DND-41 (cell line): ENCODE results near the gene KLKB1.

Experiments used
- ATAC-seq: fragments of 200-7000 bp; cut with Tn5 transposase; 3 replicates; pipeline ENCODE4 v1.9.1; 2021; ENCODE audit warnings: low read depth; ENCODE audit not compliant: insufficient read depth
- DNase-seq: peaks from one replicate; pipeline ENCODE4 v3.0.0-alpha.2; 2020
- H2AFZ ChIP-seq: 2 replicates; pipeline ENCODE4 v1.6.0; 2012; ENCODE audit warnings: low read depth, low read length
- H3K27ac ChIP-seq: 2 replicates; pipeline ENCODE4 v1.5.1; 2012; ENCODE audit warnings: low read length, inconsistent platforms
- H3K27me3 ChIP-seq: fragments of 200-600 bp; sonication (generic); 2 replicates; pipeline ENCODE4 v1.6.0; 2012; ENCODE audit warnings: low read length, mild to moderate bottlenecking, inconsistent platforms; ENCODE audit not compliant: insufficient read depth, poor library complexity
- H3K36me3 ChIP-seq: 2 replicates; pipeline ENCODE4 v1.5.1; 2012; ENCODE audit warnings: low read length, inconsistent platforms; ENCODE audit not compliant: insufficient read depth
- H3K4me1 ChIP-seq: 2 replicates; pipeline ENCODE4 v1.5.1; 2012; ENCODE audit warnings: mild to moderate bottlenecking, low read length; ENCODE audit not compliant: insufficient read depth
- H3K4me2 ChIP-seq: 2 replicates; pipeline ENCODE4 v1.6.0; 2012; ENCODE audit warnings: mild to moderate bottlenecking, moderate library complexity, low read length, inconsistent platforms; ENCODE audit not compliant: insufficient read depth
- H3K4me3 ChIP-seq, 2 experiments: fragments of 200-600 bp in 1 of 2; shearing (Covaris generic) in 1 of 2; 2 replicates each; pipeline ENCODE4 v1.5.1; 2012 to 2016; ENCODE audit warnings: inconsistent platforms in 2 of 2, low read length in 2 of 2, mild to moderate bottlenecking in 2 of 2, low read depth in 1 of 2, moderate library complexity in 1 of 2
- H3K79me2 ChIP-seq: 2 replicates; pipeline ENCODE4 v1.6.0; 2012; ENCODE audit warnings: low read length, inconsistent platforms; ENCODE audit not compliant: insufficient read depth
- H3K9ac ChIP-seq: 2 replicates; pipeline ENCODE4 v1.6.0; 2012; ENCODE audit warnings: low read depth, mild to moderate bottlenecking, inconsistent platforms, low read length, moderate library complexity
- H3K9me3 ChIP-seq: 2 replicates; pipeline ENCODE4 v1.5.1; 2012; ENCODE audit warnings: low read length, moderate library complexity, mild to moderate bottlenecking, inconsistent platforms; ENCODE audit not compliant: insufficient read depth, severe bottlenecking
- H4K20me1 ChIP-seq: 2 replicates; pipeline ENCODE4 v1.6.0; 2012; ENCODE audit warnings: low read length; ENCODE audit not compliant: insufficient read depth
- EZH2 ChIP-seq: IDR thresholded peaks from 3 replicates; pipeline ENCODE4 v1.6.1; 2012; ENCODE audit warnings: borderline replicate concordance, low read depth, mild to moderate bottlenecking, moderate library complexity, low read length, inconsistent platforms; ENCODE audit not compliant: severe bottlenecking
- TF ChIP-seq, protein P1 (sequence below): IDR thresholded peaks from 2 replicates; pipeline ENCODE4 v1.5.1; 2012; ENCODE audit warnings: borderline replicate concordance, low read length, moderate library complexity, mild to moderate bottlenecking; ENCODE audit not compliant: poor library complexity, severe bottlenecking; ENCODE audit errors: extremely low read depth

Gene KLKB1

GRCh38 chr4:186283311-186283710, 56.0 kb downstream of the KLKB1 start:
- Histone ChIP-seq H3K9me3 (no peaks in the 10 kb centered on the region), H4K20me1 (no peaks in the 10 kb centered on the region), H3K79me2 (no peaks in the 10 kb centered on the region), H3K4me2 (no peak overlapping the region), H3K27me3 (no peaks in the 10 kb centered on the region), H3K36me3 (no peaks in the 10 kb centered on the region), H3K27ac (no peak overlapping the region), H2AFZ (no peak overlapping the region), H3K4me3 (no peak overlapping the region), H3K9ac (no peak overlapping the region), H3K4me1 (no peaks in the 10 kb centered on the region)
- TF ChIP-seq, protein P1, sequence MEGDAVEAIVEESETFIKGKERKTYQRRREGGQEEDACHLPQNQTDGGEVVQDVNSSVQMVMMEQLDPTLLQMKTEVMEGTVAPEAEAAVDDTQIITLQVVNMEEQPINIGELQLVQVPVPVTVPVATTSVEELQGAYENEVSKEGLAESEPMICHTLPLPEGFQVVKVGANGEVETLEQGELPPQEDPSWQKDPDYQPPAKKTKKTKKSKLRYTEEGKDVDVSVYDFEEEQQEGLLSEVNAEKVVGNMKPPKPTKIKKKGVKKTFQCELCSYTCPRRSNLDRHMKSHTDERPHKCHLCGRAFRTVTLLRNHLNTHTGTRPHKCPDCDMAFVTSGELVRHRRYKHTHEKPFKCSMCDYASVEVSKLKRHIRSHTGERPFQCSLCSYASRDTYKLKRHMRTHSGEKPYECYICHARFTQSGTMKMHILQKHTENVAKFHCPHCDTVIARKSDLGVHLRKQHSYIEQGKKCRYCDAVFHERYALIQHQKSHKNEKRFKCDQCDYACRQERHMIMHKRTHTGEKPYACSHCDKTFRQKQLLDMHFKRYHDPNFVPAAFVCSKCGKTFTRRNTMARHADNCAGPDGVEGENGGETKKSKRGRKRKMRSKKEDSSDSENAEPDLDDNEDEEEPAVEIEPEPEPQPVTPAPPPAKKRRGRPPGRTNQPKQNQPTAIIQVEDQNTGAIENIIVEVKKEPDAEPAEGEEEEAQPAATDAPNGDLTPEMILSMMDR = no peak
- no peak for TF ChIP-seq EZH2
- ATAC-seq (no peak), DNase-seq (no peak)

GRCh38 chr4:186285147-186285546, 57.8 kb downstream of the KLKB1 start:
- no peak for TF ChIP-seq EZH2
- TF ChIP-seq, protein P1 = no peak
- DNase-seq (no peak), ATAC-seq (no peak)
- Histone ChIP-seq H3K4me3 (no peak overlapping the region), H3K4me1 (no peaks in the 10 kb centered on the region), H3K9me3 (no peaks in the 10 kb centered on the region), H2AFZ (no peak overlapping the region), H3K27me3 (no peaks in the 10 kb centered on the region), H3K79me2 (no peaks in the 10 kb centered on the region), H3K9ac (no peak overlapping the region), H3K4me2 (no peak overlapping the region), H3K27ac (no peak overlapping the region), H4K20me1 (no peaks in the 10 kb centered on the region), H3K36me3 (no peaks in the 10 kb centered on the region)

DNA sequence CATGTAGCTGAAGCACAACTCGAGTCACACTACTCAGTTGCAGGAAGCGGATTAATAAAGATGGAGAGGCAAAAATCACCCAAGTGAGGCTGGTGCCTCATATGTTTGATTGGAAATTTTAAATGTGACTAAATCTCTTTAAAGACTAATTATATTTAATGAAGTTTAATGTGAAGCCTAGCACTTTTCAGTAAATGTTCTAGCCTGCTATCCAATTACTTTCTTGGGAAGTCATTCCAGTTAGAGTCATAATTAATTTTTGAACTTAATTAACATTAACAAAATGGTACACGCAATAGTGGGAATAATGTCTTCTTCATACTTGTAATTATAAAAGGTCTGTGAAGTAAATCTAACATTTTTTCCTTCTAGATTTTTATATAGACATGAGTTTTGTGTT, 59.3 kb downstream of the KLKB1 start:
- H3K27ac ChIP-seq = no peak overlapping the region
- no peak overlapping the region for H3K4me3 ChIP-seq
- H3K79me2 ChIP-seq = no peaks in the 10 kb centered on the region
- no peaks in the 10 kb centered on the region for H3K4me1 ChIP-seq
- H3K4me2 ChIP-seq = no peak overlapping the region
- H4K20me1 ChIP-seq = no peaks in the 10 kb centered on the region
- no peak overlapping the region for H3K9ac ChIP-seq
- DNase-seq (no peak), ATAC-seq (no peak)
- TF ChIP-seq EZH2 = no peak
- TF ChIP-seq, protein P1 = no peak
- H3K27me3 ChIP-seq = no peaks in the 10 kb centered on the region
- H3K36me3 ChIP-seq = no peaks in the 10 kb centered on the region
- H3K9me3 ChIP-seq = no peaks in the 10 kb centered on the region
- H2AFZ ChIP-seq = no peak overlapping the region

GRCh38 chr4:186291256-186291890, 64.1 kb downstream of the KLKB1 start:
- Histone ChIP-seq H3K4me3 (no peak overlapping the region), H3K4me2 (no peak overlapping the region), H3K79me2 (no peaks in the 10 kb centered on the region), H3K4me1 (no peaks in the 10 kb centered on the region), H3K36me3 (no peaks in the 10 kb centered on the region), H3K9ac (no peak overlapping the region), H3K27ac (no peak overlapping the region), H3K9me3 (no peaks in the 10 kb centered on the region), H2AFZ (no peak overlapping the region), H3K27me3 (no peaks in the 10 kb centered on the region), H4K20me1 (no peaks in the 10 kb centered on the region)
- no peak for ATAC-seq
- TF ChIP-seq EZH2 = no peak
- TF ChIP-seq, protein P1 = no peak
- no peak for DNase-seq
